ENCODE results near the gene MT1A.
"Not testable (repeated sequence)": the region's sequence is repeated elsewhere in the genome, so short reads cannot be mapped to it uniquely, and the experiment has no call there.

The MT1A gene

GRCh38 chr16:56669840-56670619 is 31.6 kb downstream of the MT1A start:
- TF ChIP-seq EZH2phosphoT487 (IDR thresholded peaks at IDR 0.05; ENCODE audit: borderline replicate concordance, low read length) (no peak), CTCF (IDR thresholded peaks at IDR 0.05; ENCODE audit: low read depth, low read length, poor library complexity, severe bottlenecking) (no peak)
- Histone ChIP-seq H3K27me3 (ENCODE audit: control insufficient read depth, low read length) (peaks cover 70% of the 10 kb centered on the region), H4K20me1 (ENCODE audit: control insufficient read depth, insufficient read depth, low read depth, low read length) (no peaks in the 10 kb centered on the region), H3K79me2 (ENCODE audit: control insufficient read depth, low read length) (no peaks in the 10 kb centered on the region), H3F3A (ENCODE audit: control insufficient read depth, insufficient read depth) (no peaks in the 10 kb centered on the region), H3K4me1 (ENCODE audit: control insufficient read depth, low read length) (no peaks in the 10 kb centered on the region), H3K9me3 (ENCODE audit: control insufficient read depth, insufficient read depth, low read length) (no peaks in the 10 kb centered on the region), H3K9me2 (replicated peaks; ENCODE audit: control insufficient read depth, low read length) (no peaks in the 10 kb centered on the region), H3K4me2 (ENCODE audit: low read length) (no peak overlapping the region), H3K4me3 (ENCODE audit: low read length) (no peak overlapping the region), H3K36me3 (ENCODE audit: control insufficient read depth, low read length) (no peaks in the 10 kb centered on the region), H3K27ac (ENCODE audit: low read depth, low read length) (no peak overlapping the region)

- TF ChIP-seq CTCF (IDR thresholded peaks at IDR 0.05; ENCODE audit: low read depth, low read length, poor library complexity, severe bottlenecking) (no peak), EZH2phosphoT487 (IDR thresholded peaks at IDR 0.05; ENCODE audit: borderline replicate concordance, low read length) (no peak)
- H3K79me2 ChIP-seq (ENCODE audit: control insufficient read depth, low read length): no peaks in the 10 kb centered on the region
- H3K4me2 ChIP-seq (ENCODE audit: low read length): no peak overlapping the region
- no peaks in the 10 kb centered on the region for H3F3A ChIP-seq (ENCODE audit: control insufficient read depth, insufficient read depth)
- H3K27ac ChIP-seq (ENCODE audit: low read depth, low read length): no peak overlapping the region
- no peaks in the 10 kb centered on the region for H3K4me1 ChIP-seq (ENCODE audit: control insufficient read depth, low read length)
- no peaks in the 10 kb centered on the region for H4K20me1 ChIP-seq (ENCODE audit: control insufficient read depth, insufficient read depth, low read depth, low read length)
- H3K36me3 ChIP-seq (ENCODE audit: control insufficient read depth, low read length): no peaks in the 10 kb centered on the region
- H3K9me3 ChIP-seq (ENCODE audit: control insufficient read depth, insufficient read depth, low read length): no peaks in the 10 kb centered on the region
- peaks cover 74% of the 10 kb centered on the region for H3K27me3 ChIP-seq (ENCODE audit: control insufficient read depth, low read length)
- H3K9me2 ChIP-seq (replicated peaks; ENCODE audit: control insufficient read depth, low read length): no peaks in the 10 kb centered on the region
- no peak overlapping the region for H3K4me3 ChIP-seq (ENCODE audit: low read length)
These were observed 32.1 kb downstream of the MT1A start for GRCh38 chr16:56670620-56670934.

- H3K27ac ChIP-seq (ENCODE audit: low read depth, low read length); H3K4me1 ChIP-seq (ENCODE audit: control insufficient read depth, low read length); H4K20me1 ChIP-seq (ENCODE audit: control insufficient read depth, insufficient read depth, low read depth, low read length); H3F3A ChIP-seq (ENCODE audit: control insufficient read depth, insufficient read depth); H3K9me2 ChIP-seq (replicated peaks; ENCODE audit: control insufficient read depth, low read length); H3K36me3 ChIP-seq (ENCODE audit: control insufficient read depth, low read length); H3K4me2 ChIP-seq (ENCODE audit: low read length); H3K9me3 ChIP-seq (ENCODE audit: control insufficient read depth, insufficient read depth, low read length); H3K4me3 ChIP-seq (ENCODE audit: low read length); H3K79me2 ChIP-seq (ENCODE audit: control insufficient read depth, low read length): not testable (repeated sequence)
- H3K27me3 ChIP-seq (ENCODE audit: control insufficient read depth, low read length): peaks cover 80% of the 10 kb centered on the region
These were observed 33.2 kb downstream of the MT1A start for GRCh38 chr16:56671691-56672090.

- H3K9me3 ChIP-seq (ENCODE audit: control insufficient read depth, insufficient read depth, low read length); H3K4me1 ChIP-seq (ENCODE audit: control insufficient read depth, low read length); H4K20me1 ChIP-seq (ENCODE audit: control insufficient read depth, insufficient read depth, low read depth, low read length); H3K4me2 ChIP-seq (ENCODE audit: low read length); H3K27ac ChIP-seq (ENCODE audit: low read depth, low read length); H3K79me2 ChIP-seq (ENCODE audit: control insufficient read depth, low read length); H3K9me2 ChIP-seq (replicated peaks; ENCODE audit: control insufficient read depth, low read length); H3K4me3 ChIP-seq (ENCODE audit: low read length); H3F3A ChIP-seq (ENCODE audit: control insufficient read depth, insufficient read depth); H3K36me3 ChIP-seq (ENCODE audit: control insufficient read depth, low read length): not testable (repeated sequence)
- H3K27me3 ChIP-seq (ENCODE audit: control insufficient read depth, low read length): peaks cover 81% of the 10 kb centered on the region
These were observed 33.7 kb downstream of the MT1A start for GRCh38 chr16:56672171-56672570.
